MM.1S (cell line): ENCODE results near the gene SOX18.
A peak's percentile ranks its signal among the peaks of the same experiment; 100 is the strongest.

Experiments used
- DNase-seq: peaks from one replicate; pipeline ENCODE4 v3.0.0-alpha.2; 2015
- H2AFZ ChIP-seq: fragments of 300-600 bp; sonication (generic); 2 replicates; pipeline ENCODE4 v1.6.0; 2016; ENCODE audit warnings: antibody characterized with exemption, low read length
- H3F3A ChIP-seq: fragments of 300-600 bp; sonication (generic); 2 replicates; pipeline ENCODE4 v1.6.1; 2016; ENCODE audit warnings: mild to moderate bottlenecking, antibody characterized with exemption, low read length, moderate library complexity, mixed read lengths; ENCODE audit not compliant: insufficient read depth
- H3K27ac ChIP-seq: fragments of 300-600 bp; sonication (generic); 2 replicates; pipeline ENCODE4 v1.5.1; 2016; ENCODE audit warnings: mild to moderate bottlenecking, low read length
- H3K27me3 ChIP-seq: fragments of 300-600 bp; sonication (generic); replicated peaks from 2 replicates; pipeline ENCODE4 v1.6.0; 2016; ENCODE audit warnings: low read length; ENCODE audit not compliant: insufficient read depth
- H3K36me3 ChIP-seq: fragments of 300-600 bp; sonication (generic); replicated peaks from 2 replicates; pipeline ENCODE4 v1.6.1; 2016; ENCODE audit warnings: mild to moderate bottlenecking, low read length, mixed read lengths; ENCODE audit not compliant: insufficient read depth
- H3K4me1 ChIP-seq: fragments of 300-600 bp; sonication (generic); 2 replicates; pipeline ENCODE4 v1.6.1; 2016; ENCODE audit warnings: low read length, mixed read lengths
- H3K4me2 ChIP-seq: fragments of 300-600 bp; sonication (generic); 2 replicates; pipeline ENCODE4 v1.6.0; 2016; ENCODE audit warnings: low read depth, low read length
- H3K4me3 ChIP-seq: fragments of 300-600 bp; sonication (generic); 2 replicates; pipeline ENCODE4 v1.5.1; 2016; ENCODE audit warnings: low read length, mixed read lengths
- H3K79me2 ChIP-seq: fragments of 300-600 bp; sonication (generic); 2 replicates; pipeline ENCODE4 v1.6.1; 2016; ENCODE audit warnings: mixed run types, low read length, mixed read lengths
- H3K9ac ChIP-seq: fragments of 300-600 bp; sonication (generic); 2 replicates; pipeline ENCODE4 v1.6.1; 2016; ENCODE audit warnings: low read length, mixed read lengths
- H3K9me2 ChIP-seq: fragments of 300-600 bp; sonication (generic); replicated peaks from 2 replicates; pipeline ENCODE4 v1.6.1; 2016; ENCODE audit warnings: mild to moderate bottlenecking, low read length, mixed read lengths; ENCODE audit not compliant: insufficient read depth
- H3K9me3 ChIP-seq: fragments of 300-600 bp; sonication (generic); replicated peaks from 2 replicates; pipeline ENCODE4 v1.6.1; 2016; ENCODE audit warnings: mild to moderate bottlenecking, low read length, mixed read lengths; ENCODE audit not compliant: insufficient read depth
- H4K20me1 ChIP-seq: fragments of 300-600 bp; sonication (generic); 2 replicates; pipeline ENCODE4 v1.6.1; 2016; ENCODE audit warnings: mild to moderate bottlenecking, low read length, moderate library complexity, mixed read lengths; ENCODE audit not compliant: insufficient read depth
- EZH2 ChIP-seq: fragments of 300-600 bp; sonication (generic); optimal IDR thresholded peaks from 2 replicates; pipeline ENCODE3; 2017; ENCODE audit warnings: low read depth, mild to moderate bottlenecking, antibody characterized with exemption, low read length, mixed read lengths
- EZH2phosphoT487 ChIP-seq: fragments of 300-600 bp; sonication (generic); IDR thresholded peaks from 2 replicates; pipeline ENCODE4 v1.6.1; 2018; ENCODE audit warnings: antibody characterized with exemption, low read length
- TF ChIP-seq, protein P1 (sequence below): fragments of 300-600 bp; sonication (generic); IDR thresholded peaks from 2 replicates; pipeline ENCODE4 v1.5.1; 2016; ENCODE audit warnings: antibody characterized with exemption, low read length, mixed read lengths

The SOX18 gene

DNA sequence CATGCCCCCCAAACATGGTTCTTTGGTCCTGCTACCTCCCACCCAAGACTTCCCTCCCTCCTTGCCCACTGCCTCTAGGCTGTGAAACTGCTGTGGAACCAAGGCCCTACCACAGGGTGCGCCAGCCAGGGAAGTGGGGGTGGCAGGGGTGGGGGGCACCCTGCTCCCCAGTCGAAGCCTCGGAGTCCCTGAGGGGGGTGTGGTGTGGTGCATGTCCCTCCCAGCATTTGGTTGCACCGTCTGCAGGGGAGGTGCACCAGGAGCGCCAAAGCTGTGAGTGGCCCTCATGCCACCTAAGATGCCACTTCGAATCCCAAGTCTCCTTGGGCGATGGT, 28.1 kb upstream of the SOX18 start:
- TF ChIP-seq EZH2 (no peak), EZH2phosphoT487 (no peak)
- TF ChIP-seq, protein P1, sequence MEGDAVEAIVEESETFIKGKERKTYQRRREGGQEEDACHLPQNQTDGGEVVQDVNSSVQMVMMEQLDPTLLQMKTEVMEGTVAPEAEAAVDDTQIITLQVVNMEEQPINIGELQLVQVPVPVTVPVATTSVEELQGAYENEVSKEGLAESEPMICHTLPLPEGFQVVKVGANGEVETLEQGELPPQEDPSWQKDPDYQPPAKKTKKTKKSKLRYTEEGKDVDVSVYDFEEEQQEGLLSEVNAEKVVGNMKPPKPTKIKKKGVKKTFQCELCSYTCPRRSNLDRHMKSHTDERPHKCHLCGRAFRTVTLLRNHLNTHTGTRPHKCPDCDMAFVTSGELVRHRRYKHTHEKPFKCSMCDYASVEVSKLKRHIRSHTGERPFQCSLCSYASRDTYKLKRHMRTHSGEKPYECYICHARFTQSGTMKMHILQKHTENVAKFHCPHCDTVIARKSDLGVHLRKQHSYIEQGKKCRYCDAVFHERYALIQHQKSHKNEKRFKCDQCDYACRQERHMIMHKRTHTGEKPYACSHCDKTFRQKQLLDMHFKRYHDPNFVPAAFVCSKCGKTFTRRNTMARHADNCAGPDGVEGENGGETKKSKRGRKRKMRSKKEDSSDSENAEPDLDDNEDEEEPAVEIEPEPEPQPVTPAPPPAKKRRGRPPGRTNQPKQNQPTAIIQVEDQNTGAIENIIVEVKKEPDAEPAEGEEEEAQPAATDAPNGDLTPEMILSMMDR: no peak
- no peaks in the 10 kb centered on the region for H3K9me3 ChIP-seq
- no peaks in the 10 kb centered on the region for H4K20me1 ChIP-seq
- no peaks in the 10 kb centered on the region for H3K9me2 ChIP-seq
- no peaks in the 10 kb centered on the region for H3K79me2 ChIP-seq
- no peak overlapping the region for H3K4me3 ChIP-seq
- peaks cover 22% of the 10 kb centered on the region for H3K27me3 ChIP-seq
- no peak overlapping the region for H3K27ac ChIP-seq
- H2AFZ ChIP-seq: no peak overlapping the region
- peaks cover 26% of the 10 kb centered on the region for H3F3A ChIP-seq
- DNase-seq: no peak
- H3K4me2 ChIP-seq: peak overlapping the region; percentile 98; the same call in 1 of the 2 replicates
- H3K4me1 ChIP-seq: peaks cover 13% of the 10 kb centered on the region
- no peak overlapping the region for H3K9ac ChIP-seq
- H3K36me3 ChIP-seq: no peaks in the 10 kb centered on the region

DNA sequence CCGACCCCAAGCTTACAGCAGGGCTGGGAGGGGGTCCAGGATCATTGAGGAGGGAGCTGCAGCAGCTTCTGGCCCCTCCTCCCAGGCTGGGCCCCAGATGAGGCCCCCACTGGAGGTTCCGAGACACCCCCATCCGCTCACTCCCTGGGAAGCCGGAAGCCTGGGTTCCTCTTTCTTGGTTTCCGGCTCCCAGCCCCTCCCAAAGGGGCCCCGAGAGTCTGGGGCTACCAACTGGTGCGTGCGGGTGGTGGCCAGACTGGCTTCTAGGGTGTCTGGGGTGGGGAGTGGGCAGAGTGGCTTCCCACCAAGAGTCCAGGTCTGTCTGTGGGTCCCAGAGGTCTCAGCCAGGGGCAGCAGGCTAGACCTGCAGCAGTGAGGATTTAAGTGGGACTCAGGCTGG, 27.7 kb upstream of the SOX18 start:
- Histone ChIP-seq H4K20me1 (no peaks in the 10 kb centered on the region), H3K9me2 (no peaks in the 10 kb centered on the region), H3K9me3 (no peaks in the 10 kb centered on the region), H3F3A (peaks cover 26% of the 10 kb centered on the region), H3K4me3 (no peak overlapping the region), H2AFZ (no peak overlapping the region), H3K27ac (no peak overlapping the region), H3K36me3 (no peaks in the 10 kb centered on the region), H3K79me2 (no peaks in the 10 kb centered on the region), H3K4me2 (no peak overlapping the region), H3K9ac (no peak overlapping the region), H3K27me3 (peaks cover 18% of the 10 kb centered on the region), H3K4me1 (peaks cover 13% of the 10 kb centered on the region)
- DNase-seq: no peak
- TF ChIP-seq EZH2 (no peak), EZH2phosphoT487 (no peak)
- TF ChIP-seq, protein P1: no peak

DNA sequence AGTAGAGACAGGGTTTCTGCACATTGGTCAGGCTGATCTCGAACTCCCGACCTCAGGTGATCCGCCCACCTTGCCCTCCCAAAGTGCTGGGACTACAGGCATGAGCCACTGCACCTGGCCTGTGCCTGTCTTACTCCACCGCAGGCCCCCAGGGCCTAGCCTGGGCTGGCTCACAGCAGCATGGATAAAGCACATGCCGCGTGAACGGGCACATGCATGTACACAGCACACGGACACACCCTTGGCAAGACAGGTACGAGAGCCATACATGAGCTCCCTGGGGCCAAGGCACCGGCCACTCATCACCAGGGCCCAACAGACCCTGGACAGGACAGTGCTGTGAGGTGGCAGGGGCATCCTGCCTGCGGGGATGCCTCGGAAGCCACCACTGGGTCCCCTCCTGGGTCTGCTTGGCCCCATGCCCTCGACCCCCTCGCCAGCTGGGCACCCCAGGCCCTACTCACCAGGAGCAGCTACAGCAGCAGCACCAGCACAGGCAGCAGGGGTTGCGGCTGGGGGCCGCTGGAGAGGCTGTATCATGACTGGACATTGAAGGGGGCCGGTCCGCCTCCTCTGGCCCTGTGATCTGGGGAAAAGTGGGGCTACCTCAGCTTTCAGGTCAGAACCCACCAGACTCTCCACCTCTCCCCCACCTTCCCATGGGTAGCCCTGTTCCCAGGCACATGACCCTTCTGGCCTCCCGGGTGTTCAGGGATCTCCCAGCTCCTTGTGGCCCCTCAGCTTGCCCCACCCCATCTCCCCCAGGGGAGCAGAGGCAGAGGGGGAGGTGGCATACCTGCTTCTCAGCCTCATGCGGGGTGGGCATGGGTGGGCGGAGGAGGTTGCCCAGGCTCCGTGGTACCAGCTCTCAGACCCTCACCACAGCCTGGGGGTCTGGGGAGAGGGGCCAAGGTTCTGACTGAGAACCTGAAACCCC, 26.9 kb upstream of the SOX18 start:
- Histone ChIP-seq H3K4me2 (no peak overlapping the region), H3K9ac (no peak overlapping the region), H2AFZ (no peak overlapping the region), H3K4me3 (no peak overlapping the region), H3K9me2 (no peaks in the 10 kb centered on the region), H3K36me3 (no peaks in the 10 kb centered on the region), H3K79me2 (no peaks in the 10 kb centered on the region), H3K4me1 (peaks cover 13% of the 10 kb centered on the region), H4K20me1 (no peaks in the 10 kb centered on the region), H3K27me3 (peaks cover 10% of the 10 kb centered on the region; the same call in 1 of the 2 replicates), H3K9me3 (no peaks in the 10 kb centered on the region), H3F3A (peaks cover 26% of the 10 kb centered on the region), H3K27ac (no peak overlapping the region)
- no peak for DNase-seq
- TF ChIP-seq EZH2 (no peak), EZH2phosphoT487 (no peak)
- TF ChIP-seq, protein P1: no peak
